MCF 10A (cell line): Measurements from ENCODE around the gene PITPNB. TPM values are rescaled to one million over a fixed set of nuclear protein-coding genes. Genes with fewer than 3 reads are reported as not detected.

ENCODE experiments used
- BruUV-seq: library from RNA; stranded (reverse); fragments of 400-500 nt; replicated peaks from 2 replicates; lab custom pipeline; 2021; lab: Mats Ljungman, UMichigan
- CTCF ChIA-PET: fragments of 300-600 bp; sonication (Branson Sonifier 250); formaldehyde crosslinking; extraction: SDS; loops from one replicate; lab custom pipeline; 2021; ENCODE audit warnings: antibody characterized with exemption, inconsistent platforms; lab: Yijun Ruan, JAX
- POLR2A ChIA-PET: fragments of 300-600, 350-650 bp; sonication (Branson Sonifier 250); formaldehyde crosslinking; extraction: SDS; loops from one replicate; lab custom pipeline; 2020; ENCODE audit warnings: antibody characterized with exemption, inconsistent platforms; lab: Yijun Ruan, JAX
- DNase-seq: peaks from one replicate; pipeline ENCODE4 v3.0.0-alpha.2; 2018; ENCODE audit not compliant: unreplicated experiment
- H3K27ac Mint-ChIP-seq: one replicate; pipeline ENCODE4 v1.8.0; 2022; ENCODE audit warnings: mild to moderate bottlenecking, low read depth, mixed read lengths; ENCODE audit not compliant: unreplicated experiment
- H3K27me3 Mint-ChIP-seq: one replicate; pipeline ENCODE4 v1.8.0; 2022; ENCODE audit warnings: mixed read lengths; ENCODE audit not compliant: insufficient read depth, unreplicated experiment
- H3K36me3 Mint-ChIP-seq: one replicate; pipeline ENCODE4 v1.8.0; 2022; ENCODE audit warnings: mild to moderate bottlenecking, moderate library complexity, mixed read lengths; ENCODE audit not compliant: insufficient read depth, unreplicated experiment
- H3K4me1 Mint-ChIP-seq: one replicate; pipeline ENCODE4 v1.8.0; 2022; ENCODE audit warnings: mixed read lengths; ENCODE audit not compliant: insufficient read depth, unreplicated experiment
- H3K4me3 Mint-ChIP-seq: one replicate; pipeline ENCODE4 v1.8.0; 2022; ENCODE audit warnings: mild to moderate bottlenecking, moderate library complexity, mixed read lengths; ENCODE audit not compliant: unreplicated experiment
- H3K9me3 Mint-ChIP-seq: one replicate; pipeline ENCODE4 v1.8.0; 2022; ENCODE audit warnings: mixed read lengths; ENCODE audit not compliant: unreplicated experiment
- CTCF ChIP-seq: fragments of 200-600 bp; IDR thresholded peaks from one replicate; pipeline ENCODE4 v1.8.0; 2022; ENCODE audit warnings: antibody characterized with exemption, mild to moderate bottlenecking; ENCODE audit not compliant: unreplicated experiment
- intact Hi-C: fragments of 100-400 bp; cut with micrococcal nuclease; formaldehyde crosslinking; loops from 2 replicates; pipeline ENCODE4 v1.14.1; 2022
- total RNA-seq: library from RNA; stranded (reverse); gene quantifications from 2 replicates; pipeline ENCODE4 v1.2.3, GENCODE V29; 2022

The PITPNB gene
- total RNA-seq, 1 experiment from 2014 or later: 124 TPM

GRCh38 chr22:27844256-27844655 is 74.8 kb downstream of the PITPNB start:
- POLR2A ChIA-PET: interaction anchor here (0.5 to 0.7 kb wide), 2 partner anchors 18 to 876 kb away, joined by 3 read pairs; no protein-coding TSS in a partner anchor
- Mint-ChIP-seq H3K4me1 (no peaks in the 10 kb centered on the region), H3K36me3 (peaks cover 53% of the 10 kb centered on the region), H3K27me3 (no peaks in the 10 kb centered on the region), H3K27ac (no peak overlapping the region), H3K4me3 (no peak overlapping the region), H3K9me3 (no peaks in the 10 kb centered on the region)
- TF ChIP-seq CTCF: no peak
- DNase-seq: no peak
- BruUV-seq: no TSS peak
- CTCF ChIA-PET: interaction anchor here (1.0 kb wide), 1 partner anchor 8 kb away, joined by 5 read pairs; no protein-coding TSS in a partner anchor
- intact Hi-C loops: no loop called here

- H3K4me3 Mint-ChIP-seq: no peak overlapping the region
- CTCF ChIA-PET: interaction anchor here (1.0 kb wide), 1 partner anchor 9 kb away, joined by 5 read pairs; no protein-coding TSS in a partner anchor
- POLR2A ChIA-PET: no interaction called here
- no TSS peak for BruUV-seq
- no peaks in the 10 kb centered on the region for H3K4me1 Mint-ChIP-seq
- no peak for DNase-seq
- intact Hi-C loops: no loop called here
- peak overlapping the region; percentile 13 for H3K27ac Mint-ChIP-seq
- peaks cover 47% of the 10 kb centered on the region for H3K36me3 Mint-ChIP-seq
- no peaks in the 10 kb centered on the region for H3K27me3 Mint-ChIP-seq
- H3K9me3 Mint-ChIP-seq: no peaks in the 10 kb centered on the region
- no peak for TF ChIP-seq CTCF
Measured at GRCh38 chr22:27843441-27843840, 75.6 kb downstream of the PITPNB start.

GRCh38 chr22:27842669-27843431 is 76.2 kb downstream of the PITPNB start:
- no peak for TF ChIP-seq CTCF
- CTCF ChIA-PET: interaction anchor here (1.0 kb wide), 1 partner anchor 10 kb away, joined by 5 read pairs; no protein-coding TSS in a partner anchor
- Mint-ChIP-seq H3K4me1 (no peaks in the 10 kb centered on the region), H3K27me3 (no peaks in the 10 kb centered on the region), H3K27ac (peak overlapping the region; percentile 13), H3K36me3 (peaks cover 41% of the 10 kb centered on the region), H3K9me3 (peaks cover under 1% of the 10 kb centered on the region), H3K4me3 (no peak overlapping the region)
- intact Hi-C loops: no loop called here
- POLR2A ChIA-PET: no interaction called here
- no peak for DNase-seq
- no TSS peak for BruUV-seq

- peaks cover 7% of the 10 kb centered on the region for H3K9me3 Mint-ChIP-seq
- CTCF ChIA-PET: no interaction called here
- no peak for DNase-seq
- peaks cover 34% of the 10 kb centered on the region for H3K36me3 Mint-ChIP-seq
- H3K27me3 Mint-ChIP-seq: no peaks in the 10 kb centered on the region
- no peak for TF ChIP-seq CTCF
- no TSS peak for BruUV-seq
- no peaks in the 10 kb centered on the region for H3K4me1 Mint-ChIP-seq
- POLR2A ChIA-PET: no interaction called here
- intact Hi-C loops: no loop called here
- no peak overlapping the region for H3K27ac Mint-ChIP-seq
- no peak overlapping the region for H3K4me3 Mint-ChIP-seq
Measured at GRCh38 chr22:27842201-27842600, 76.9 kb downstream of the PITPNB start.
